CD4-positive, CD25-positive, alpha-beta regulatory T cell (primary cell): Measurements from ENCODE around the gene ANXA10. TPM values are rescaled to one million over a fixed set of nuclear protein-coding genes. Genes with fewer than 3 reads are reported as not detected.
A peak's percentile ranks its signal among the peaks of the same experiment; 100 is the strongest.
"Not testable (repeated sequence)": the region's sequence is repeated elsewhere in the genome, so short reads cannot be mapped to it uniquely, and the experiment has no call there.

ENCODE experiments used
- ATAC-seq, 2 donors: fragments of 150-1000 bp; cut with Tn5 transposase; one replicate each; pipeline ENCODE4 v1.10.0; 2021; ENCODE audit warnings: low read depth in 2 of 2, moderate number of reproducible peaks in 2 of 2, moderate library complexity in 1 of 2
- DNase-seq, 3 donors: peaks; one replicate each; pipeline versions ENCODE4 v3.0.0 to v3.0.0-alpha.2; 2012 to 2022; ENCODE audit warnings: mixed read lengths in 1 of 3
- H3K27ac ChIP-seq: one replicate; pipeline ENCODE4 v1.7.0; 2013; ENCODE audit warnings: mild to moderate bottlenecking, low read length; ENCODE audit not compliant: insufficient read depth, poor library complexity, severe bottlenecking
- H3K27me3 ChIP-seq: one replicate; pipeline ENCODE4 v1.7.0; 2013; ENCODE audit warnings: low read length; ENCODE audit not compliant: control insufficient read depth, insufficient read depth
- H3K36me3 ChIP-seq: one replicate; pipeline ENCODE4 v1.7.0; 2013; ENCODE audit warnings: mild to moderate bottlenecking, low read length, moderate library complexity; ENCODE audit not compliant: control insufficient read depth, insufficient read depth
- H3K4me1 ChIP-seq: 2 replicates; pipeline ENCODE4 v1.7.0; 2013; ENCODE audit warnings: mild to moderate bottlenecking, low read length; ENCODE audit not compliant: insufficient read depth, control insufficient read depth, poor library complexity, severe bottlenecking
- H3K4me3 ChIP-seq: one replicate; pipeline ENCODE4 v1.7.0; 2013; ENCODE audit warnings: low read depth, mild to moderate bottlenecking, low read length, moderate library complexity
- H3K9me3 ChIP-seq, 2 experiments: 1 replicate in 1 of 2; 2 replicates in 1 of 2; pipeline ENCODE4 v1.7.0; 2013; ENCODE audit warnings: low read length in 2 of 2, mild to moderate bottlenecking in 1 of 2, moderate library complexity in 1 of 2; ENCODE audit not compliant: control insufficient read depth in 2 of 2
- H3K27ac Mint-ChIP-seq, 3 donors: one replicate each; pipeline ENCODE4 v1.8.0; 2020 to 2022; ENCODE audit warnings: mild to moderate bottlenecking in 3 of 3, mixed read lengths in 3 of 3, moderate library complexity in 2 of 3
- H3K27me3 Mint-ChIP-seq: one replicate; pipeline ENCODE4 v1.8.0; 2022; ENCODE audit warnings: mild to moderate bottlenecking, mixed read lengths
- H3K36me3 Mint-ChIP-seq: one replicate; pipeline ENCODE4 v1.8.0; 2020; ENCODE audit warnings: mixed read lengths
- H3K4me1 Mint-ChIP-seq, 4 donors: one replicate each; pipeline ENCODE4 v1.8.0; 2020 to 2022; ENCODE audit warnings: mixed read lengths in 4 of 4, mild to moderate bottlenecking in 1 of 4
- H3K4me3 Mint-ChIP-seq, 4 donors: one replicate each; pipeline ENCODE4 v1.8.0; 2020 to 2022; ENCODE audit warnings: mild to moderate bottlenecking in 4 of 4, mixed read lengths in 4 of 4, moderate library complexity in 3 of 4
- H3K9me3 Mint-ChIP-seq, 7 donors: one replicate each; pipeline ENCODE4 v1.8.0; 2020 to 2022; ENCODE audit warnings: mixed read lengths in 7 of 7, mild to moderate bottlenecking in 3 of 7, moderate library complexity in 2 of 7
- polyA plus RNA-seq, 4 donors: library from polyadenylated mRNA; unstranded; fragments of 300-500 nt; fragmentation: Illumina TruSeq; gene quantifications; one replicate each; pipeline ENCODE4 v1.2.3, GENCODE V29; 2021
- total RNA-seq: library from RNA; stranded (reverse); gene quantifications from one replicate; pipeline ENCODE4 v1.2.3, GENCODE V29; 2022

The ANXA10 gene
- total and polyA plus RNA-seq, 5 donors from 2014 or later, result not detected

DNA sequence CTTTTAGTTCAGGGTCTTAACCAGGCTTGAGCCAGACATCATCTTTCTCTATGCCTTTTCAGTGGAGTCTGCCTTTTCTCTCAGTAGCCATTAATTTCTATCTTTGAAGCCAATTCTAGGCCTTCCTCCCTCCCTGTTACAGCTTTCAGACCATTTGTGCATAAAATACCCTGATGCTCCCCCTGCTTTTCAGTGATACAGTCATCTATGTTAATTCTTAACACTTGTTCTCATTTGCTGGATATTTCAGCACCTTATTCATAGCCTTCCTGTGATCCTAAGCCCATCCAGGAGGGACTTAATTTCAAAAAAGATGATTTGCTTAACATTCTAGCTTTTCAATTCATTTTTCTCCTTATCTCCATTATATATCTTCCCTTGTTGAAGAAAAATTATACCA, 42.3 kb downstream of the ANXA10 start:
- no peak for DNase-seq
- H3K27ac Mint-ChIP-seq, result no peak overlapping the region

DNA sequence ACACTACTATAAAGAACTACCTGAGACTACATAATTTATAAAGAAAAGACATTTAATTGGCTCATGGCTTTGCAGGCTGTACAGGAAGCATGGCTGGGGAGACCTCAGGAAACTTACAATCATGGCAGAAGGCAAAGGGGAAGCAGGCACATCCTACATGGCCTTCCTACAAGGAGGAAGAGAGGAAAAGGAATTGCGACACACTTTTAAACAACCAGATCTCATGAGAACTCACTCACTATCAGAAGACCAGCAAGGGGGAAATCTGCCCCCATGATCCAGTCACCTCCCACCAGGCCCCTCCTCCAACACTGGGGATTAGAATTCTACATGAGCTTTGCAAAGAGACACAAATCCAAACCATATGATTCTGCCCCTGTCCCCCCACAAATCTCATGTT, 43.5 kb downstream of the ANXA10 start:
- H3K36me3 Mint-ChIP-seq, ATAC-seq, H3K36me3 ChIP-seq, H3K4me1 ChIP-seq, H3K9me3 ChIP-seq, H3K27me3 Mint-ChIP-seq, H3K27me3 ChIP-seq, H3K27ac ChIP-seq, H3K4me1 Mint-ChIP-seq, H3K4me3 Mint-ChIP-seq, H3K4me3 ChIP-seq, H3K27ac Mint-ChIP-seq, DNase-seq, H3K9me3 Mint-ChIP-seq: not testable (repeated sequence)

More for the DNA sequence above, 42.3 kb downstream of the ANXA10 start:
- H3K9me3 ChIP-seq, result no peaks in the 10 kb centered on the region
- no peak for ATAC-seq
- H3K27me3 ChIP-seq, result no peaks in the 10 kb centered on the region
- H3K27me3 Mint-ChIP-seq, result peaks cover 6% of the 10 kb centered on the region
- no peaks in the 10 kb centered on the region for H3K36me3 ChIP-seq
- H3K36me3 Mint-ChIP-seq, result no peaks in the 10 kb centered on the region
- H3K4me3 Mint-ChIP-seq, result no peak overlapping the region
- H3K4me3 ChIP-seq, result no peak overlapping the region
- H3K27ac ChIP-seq, result no peak overlapping the region
- no peaks in the 10 kb centered on the region for H3K4me1 ChIP-seq
- H3K9me3 Mint-ChIP-seq, result peaks cover 0 to 4% (median 0%) of the 10 kb centered on the region in 7 donors
- H3K4me1 Mint-ChIP-seq, result no peaks in the 10 kb centered on the region

DNA sequence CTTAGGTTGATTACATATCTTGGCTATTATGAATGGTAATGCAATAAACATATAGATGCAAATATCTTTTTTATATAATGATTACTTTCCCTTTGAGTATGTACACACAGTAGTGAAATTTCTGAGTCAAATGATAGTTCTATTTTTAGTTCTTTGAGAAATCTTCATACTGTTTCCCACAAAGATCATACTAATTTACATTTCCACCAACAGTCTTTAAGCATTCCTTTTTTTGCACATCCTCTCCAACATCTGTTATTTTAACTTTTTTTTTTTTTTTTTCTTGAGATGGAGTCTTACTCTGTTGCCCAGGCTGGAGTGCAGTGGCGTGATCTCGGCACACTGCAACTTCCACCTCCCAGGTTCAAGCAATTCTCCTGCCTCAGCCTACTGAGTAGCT, 45.4 kb downstream of the ANXA10 start:
- H3K4me3 Mint-ChIP-seq, H3K27me3 Mint-ChIP-seq, H3K36me3 Mint-ChIP-seq, H3K9me3 Mint-ChIP-seq, ATAC-seq, H3K27ac Mint-ChIP-seq, H3K4me1 ChIP-seq, H3K4me1 Mint-ChIP-seq, DNase-seq, H3K4me3 ChIP-seq, H3K27me3 ChIP-seq, H3K27ac ChIP-seq, H3K9me3 ChIP-seq, H3K36me3 ChIP-seq: not testable (repeated sequence)

DNA sequence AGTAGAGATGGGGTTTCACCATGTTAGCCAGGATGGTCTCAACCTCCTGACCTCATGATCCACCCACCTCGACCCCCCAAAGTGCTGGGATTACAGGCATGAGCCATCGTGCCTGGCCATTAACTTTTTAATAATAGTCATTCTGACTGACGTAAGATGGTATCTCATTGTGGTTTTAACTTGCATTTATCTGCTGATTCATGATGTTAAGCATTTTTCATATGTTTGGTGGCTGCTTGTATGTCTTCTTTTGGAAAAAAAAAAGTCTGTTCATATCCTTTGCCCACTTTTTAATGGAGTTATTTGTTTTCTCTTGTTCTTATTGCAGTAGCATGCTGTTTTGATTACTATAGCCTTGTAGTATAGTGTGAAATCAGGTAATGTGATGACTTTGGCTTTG, 45.8 kb downstream of the ANXA10 start:
- Histone ChIP-seq H3K36me3 (no peaks in the 10 kb centered on the region), H3K27ac (no peak overlapping the region), H3K4me3 (no peak overlapping the region), H3K9me3 (no peaks in the 10 kb centered on the region), H3K27me3 (no peaks in the 10 kb centered on the region), H3K4me1 (no peaks in the 10 kb centered on the region)
- Mint-ChIP-seq H3K9me3 (peaks cover 0 to 4% (median 0%) of the 10 kb centered on the region in 7 donors), H3K27me3 (peaks cover 5% of the 10 kb centered on the region), H3K36me3 (no peaks in the 10 kb centered on the region), H3K4me1 (no peaks in the 10 kb centered on the region), H3K4me3 (no peak overlapping the region), H3K27ac (peak overlapping the region in 1 of 3 donors; percentile 58)
- DNase-seq, result no peak
- ATAC-seq, result no peak

DNA sequence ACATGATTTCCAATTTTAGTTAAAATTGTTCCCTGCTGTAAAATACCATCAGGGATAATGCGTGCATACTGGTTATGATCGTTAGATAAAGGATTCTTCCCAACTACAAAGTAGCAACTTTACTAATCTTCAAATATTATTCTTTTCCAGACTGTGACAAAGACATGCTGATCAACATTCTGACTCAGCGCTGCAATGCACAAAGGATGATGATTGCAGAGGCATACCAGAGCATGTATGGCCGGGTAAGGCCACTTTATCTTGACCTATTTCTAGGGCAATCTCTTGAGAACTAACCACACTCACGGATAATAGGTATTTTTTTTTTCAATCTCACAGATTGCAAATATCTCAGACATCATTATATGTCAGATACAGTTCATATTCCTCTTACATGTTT, 47.0 kb downstream of the ANXA10 start:
- no peaks in the 10 kb centered on the region for H3K36me3 ChIP-seq
- H3K4me1 ChIP-seq, result no peaks in the 10 kb centered on the region
- no peaks in the 10 kb centered on the region for H3K4me1 Mint-ChIP-seq

DNA sequence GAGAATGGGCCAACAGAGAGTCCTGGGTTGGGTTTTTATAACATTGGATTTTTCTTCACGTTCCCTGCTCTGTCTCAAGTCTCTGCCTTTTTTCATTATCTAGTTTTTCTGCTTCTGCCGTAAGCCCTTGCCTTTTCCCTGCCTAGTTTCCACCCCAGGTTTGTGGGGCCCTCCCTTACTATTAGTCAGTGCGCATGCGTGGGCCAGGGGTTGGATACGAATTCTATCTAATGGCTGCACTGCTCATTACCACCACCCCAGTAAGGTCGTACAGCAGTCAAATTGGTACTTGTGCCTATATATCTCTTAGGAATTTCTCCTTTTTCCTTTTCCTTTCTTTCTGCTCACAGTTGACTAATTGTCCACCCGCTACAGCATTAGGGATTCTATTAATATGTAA, 49.4 kb downstream of the ANXA10 start:
- H3K4me3 ChIP-seq, result no peak overlapping the region
- Mint-ChIP-seq H3K27me3 (peaks cover 5% of the 10 kb centered on the region), H3K4me1 (no peaks in the 10 kb centered on the region), H3K4me3 (no peak overlapping the region), H3K27ac (no peak overlapping the region), H3K36me3 (no peaks in the 10 kb centered on the region), H3K9me3 (no peaks in the 10 kb centered on the region)
- H3K4me1 ChIP-seq, result no peaks in the 10 kb centered on the region
- no peaks in the 10 kb centered on the region for H3K27me3 ChIP-seq
- DNase-seq, result no peak
- no peak for ATAC-seq
- no peak overlapping the region for H3K27ac ChIP-seq
- H3K36me3 ChIP-seq, result no peaks in the 10 kb centered on the region
- H3K9me3 ChIP-seq, result no peaks in the 10 kb centered on the region

More for the DNA sequence above, 47.0 kb downstream of the ANXA10 start:
- peaks cover 0 to 4% (median 0%) of the 10 kb centered on the region in 7 donors for H3K9me3 Mint-ChIP-seq
- no peak for DNase-seq
- no peak overlapping the region for H3K27ac Mint-ChIP-seq
- Histone ChIP-seq H3K27me3 (no peaks in the 10 kb centered on the region), H3K27ac (no peak overlapping the region), H3K9me3 (no peaks in the 10 kb centered on the region), H3K4me3 (no peak overlapping the region)
- peaks cover 5% of the 10 kb centered on the region for H3K27me3 Mint-ChIP-seq
- H3K36me3 Mint-ChIP-seq, result no peaks in the 10 kb centered on the region
- H3K4me3 Mint-ChIP-seq, result no peak overlapping the region
- ATAC-seq, result no peak

DNA sequence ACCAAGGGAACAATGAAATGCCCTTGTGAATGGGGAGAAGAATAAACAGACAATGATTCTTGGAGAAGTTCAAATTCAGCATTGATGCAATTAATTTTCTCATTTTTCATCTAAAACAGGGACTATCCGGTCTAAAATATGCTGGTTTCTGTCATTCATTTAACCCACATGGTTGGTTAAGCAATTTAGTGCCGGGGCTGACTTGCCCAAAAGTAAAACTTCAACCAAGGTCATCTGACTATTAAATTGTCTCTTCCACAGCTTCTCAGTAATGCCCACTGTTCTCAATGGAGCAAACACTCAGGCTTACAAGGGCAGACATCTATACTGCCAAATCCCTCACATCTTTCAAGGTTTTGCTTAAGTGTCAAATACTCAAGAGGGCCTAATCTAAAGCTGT, 51.3 kb downstream of the ANXA10 start:
- no peak overlapping the region for H3K27ac Mint-ChIP-seq
- peaks cover 5% of the 10 kb centered on the region for H3K27me3 Mint-ChIP-seq
- no peaks in the 10 kb centered on the region for H3K4me1 ChIP-seq
- no peaks in the 10 kb centered on the region for H3K27me3 ChIP-seq
- DNase-seq (no peak), ATAC-seq (no peak)
- no peaks in the 10 kb centered on the region for H3K36me3 Mint-ChIP-seq
- H3K4me3 Mint-ChIP-seq, result no peak overlapping the region
- H3K9me3 Mint-ChIP-seq, result no peaks in the 10 kb centered on the region
- H3K4me3 ChIP-seq, result no peak overlapping the region
- H3K4me1 Mint-ChIP-seq, result no peaks in the 10 kb centered on the region
- no peaks in the 10 kb centered on the region for H3K9me3 ChIP-seq
- no peak overlapping the region for H3K27ac ChIP-seq
- no peaks in the 10 kb centered on the region for H3K36me3 ChIP-seq

DNA sequence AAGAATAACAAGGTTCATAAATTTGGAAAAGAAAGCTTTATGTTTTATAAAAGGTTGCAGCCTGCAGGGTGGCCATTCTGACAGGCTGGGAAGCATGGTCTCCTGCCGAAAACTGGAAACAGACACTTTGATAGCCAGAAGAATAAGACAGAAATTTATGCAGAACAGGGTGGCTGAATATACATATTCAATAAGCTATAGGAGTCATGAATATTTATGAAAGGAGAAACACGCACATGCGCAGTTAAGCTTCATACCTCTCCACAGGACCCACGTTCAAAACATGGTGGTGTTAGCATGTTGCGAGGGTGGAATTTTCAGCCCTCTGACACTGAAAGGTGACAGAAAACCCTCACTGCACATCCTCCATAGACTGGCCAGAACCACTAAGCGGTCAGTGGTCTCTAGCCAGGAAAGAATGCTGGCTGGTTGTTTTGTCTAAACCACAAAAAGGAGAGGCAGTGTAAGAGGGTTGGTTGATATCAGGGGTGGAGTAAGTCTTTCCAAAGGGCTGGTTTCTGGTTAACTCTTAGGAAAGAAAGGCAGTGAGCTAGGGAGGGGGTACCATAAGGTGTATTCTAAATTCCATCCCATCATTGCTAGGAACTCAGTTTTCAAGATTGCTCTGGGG, 58.2 kb downstream of the ANXA10 start:
- Mint-ChIP-seq H3K27ac (no peak overlapping the region), H3K27me3 (no peaks in the 10 kb centered on the region), H3K4me1 (peaks cover 0 to 4% (median 2%) of the 10 kb centered on the region in 4 donors), H3K9me3 (no peaks in the 10 kb centered on the region), H3K4me3 (no peak overlapping the region), H3K36me3 (no peaks in the 10 kb centered on the region)
- Histone ChIP-seq H3K36me3 (no peaks in the 10 kb centered on the region), H3K9me3 (no peaks in the 10 kb centered on the region), H3K4me3 (no peak overlapping the region), H3K4me1 (no peaks in the 10 kb centered on the region), H3K27ac (no peak overlapping the region), H3K27me3 (peaks cover 1% of the 10 kb centered on the region)
- DNase-seq, result no peak
- no peak for ATAC-seq
